K562 (cell line): ENCODE data around the gene SMAD3.

Source experiments
- BHLHE40 ChIP-seq: IDR thresholded peaks from 2 replicates; pipeline ENCODE4 v1.6.1; 2011; ENCODE audit warnings: low read length, improper control_type of control experiment
- MTA3 ChIP-seq: fragments of 450-650 bp; formaldehyde crosslinking; IDR thresholded peaks from 2 replicates; pipeline ENCODE4 v1.6.1; 2017; ENCODE audit warnings: mild to moderate bottlenecking, borderline replicate concordance
- MYC ChIP-seq, 2 experiments: fragments of 250-450 bp in 1 of 2; sonication (Bioruptor Pico) in 1 of 2; IDR thresholded peaks; 2 replicates each; pipeline versions ENCODE4 v1.5.1 to v1.6.1; 2012 to 2021; ENCODE audit warnings: low read depth in 2 of 2, borderline replicate concordance in 1 of 2, improper control_type of control experiment in 1 of 2, low read length in 1 of 2, mild to moderate bottlenecking in 1 of 2, moderate library complexity in 1 of 2
- NFE2 ChIP-seq: IDR thresholded peaks from 2 replicates; pipeline ENCODE4 v1.6.1; 2014; ENCODE audit warnings: antibody characterized with exemption, low read depth
- POLR2A ChIP-seq: fragments of 450-650 bp; conservative IDR thresholded peaks from 2 replicates; pipeline ENCODE4 v1.6.1; 2016
- POLR2AphosphoS2 ChIP-seq: IDR thresholded peaks from 2 replicates; pipeline ENCODE4 v1.6.1; 2012; ENCODE audit warnings: low read length, improper control_type of control experiment
- SMARCA5 ChIP-seq: fragments of 450-650 bp; IDR thresholded peaks from 2 replicates; pipeline ENCODE4 v1.6.1; 2016
- TAF1 ChIP-seq: IDR thresholded peaks from 2 replicates; pipeline ENCODE4 v1.6.1; 2011; ENCODE audit warnings: mild to moderate bottlenecking, low read length, moderate library complexity; ENCODE audit not compliant: insufficient read depth, control insufficient read depth, severe bottlenecking; ENCODE audit errors: extremely low read depth
- TEAD4 ChIP-seq, 2 experiments: sonication (generic) in 1 of 2; formaldehyde crosslinking in 1 of 2; IDR thresholded peaks; 2 replicates each; pipeline versions ENCODE4 v1.6.1 to v1.8.0; 2012 to 2022; ENCODE audit warnings: borderline replicate concordance in 1 of 2, inconsistent platforms in 1 of 2, low read length in 1 of 2, mild to moderate bottlenecking in 1 of 2, missing genetic modification reagents in 1 of 2
- THRB ChIP-seq: fragments of 450-650 bp; formaldehyde crosslinking; conservative IDR thresholded peaks from 2 replicates; pipeline ENCODE4 v1.4.0; 2022; ENCODE audit warnings: mild to moderate bottlenecking, missing genetic modification characterization
- YY1 ChIP-seq, 3 experiments: IDR thresholded peaks; 2 replicates each; pipeline ENCODE4 v1.6.1; 2011; ENCODE audit warnings: low read length in 2 of 3, mild to moderate bottlenecking in 2 of 3, moderate library complexity in 2 of 3, borderline replicate concordance in 1 of 3, control low read depth in 1 of 3, low read depth in 1 of 3; ENCODE audit not compliant: insufficient read depth in 3 of 3, insufficient replicate concordance in 2 of 3, control insufficient read depth in 1 of 3, insufficient read length in 1 of 3; ENCODE audit errors: extremely low read depth in 1 of 3
- TF ChIP-seq, protein P1 (sequence below): sonication (generic); formaldehyde crosslinking; IDR thresholded peaks from 2 replicates; pipeline ENCODE4 v1.8.1; 2022; ENCODE audit warnings: missing genetic modification reagents

GRCh38 chr15:67186688-67187087 is 121.3 kb downstream of the SMAD3 start:
- TF ChIP-seq POLR2A: no peak
- TF ChIP-seq THRB: no peak
- no peak for TF ChIP-seq MYC (IDR thresholded peaks at IDR 0.05; ENCODE audit: low read depth, low read length)
- TF ChIP-seq MYC (CRISPR knock-in tag; IDR thresholded peaks at IDR 0.05; ENCODE audit: borderline replicate concordance, low read depth): no peak
- no peak for TF ChIP-seq TEAD4 (IDR thresholded peaks at IDR 0.05; ENCODE audit: low read length)
- no peak for TF ChIP-seq TEAD4 (CRISPR knock-in tag; IDR thresholded peaks at IDR 0.05; ENCODE audit: borderline replicate concordance)
- TF ChIP-seq, protein P1, sequence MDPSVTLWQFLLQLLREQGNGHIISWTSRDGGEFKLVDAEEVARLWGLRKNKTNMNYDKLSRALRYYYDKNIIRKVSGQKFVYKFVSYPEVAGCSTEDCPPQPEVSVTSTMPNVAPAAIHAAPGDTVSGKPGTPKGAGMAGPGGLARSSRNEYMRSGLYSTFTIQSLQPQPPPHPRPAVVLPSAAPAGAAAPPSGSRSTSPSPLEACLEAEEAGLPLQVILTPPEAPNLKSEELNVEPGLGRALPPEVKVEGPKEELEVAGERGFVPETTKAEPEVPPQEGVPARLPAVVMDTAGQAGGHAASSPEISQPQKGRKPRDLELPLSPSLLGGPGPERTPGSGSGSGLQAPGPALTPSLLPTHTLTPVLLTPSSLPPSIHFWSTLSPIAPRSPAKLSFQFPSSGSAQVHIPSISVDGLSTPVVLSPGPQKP: no peak
- no peak for TF ChIP-seq MTA3
- no peak for TF ChIP-seq YY1 (IDR thresholded peaks at IDR 0.05; ENCODE audit: borderline replicate concordance in 1 of 3, control insufficient read depth in 1 of 3, extremely low read depth in 1 of 3, insufficient read depth in 3 of 3, insufficient read length in 1 of 3, insufficient replicate concordance in 2 of 3, low read depth in 1 of 3, low read length in 2 of 3)
- TF ChIP-seq TAF1: no peak
- TF ChIP-seq POLR2AphosphoS2: no peak
- TF ChIP-seq NFE2: no peak
- TF ChIP-seq SMARCA5: no peak
- no peak for TF ChIP-seq BHLHE40
